Activated naive CD4-positive, alpha-beta T cell treated with anti-CD3 and anti-CD28 coated beads, Interleukin-2, amount 50 U/mL, for 72 hours (primary cell): ENCODE data around the gene CST1. TPM values are rescaled to one million over a fixed set of nuclear protein-coding genes. Genes with fewer than 3 reads are reported as not detected.
"Not testable (repeated sequence)": the region's sequence is repeated elsewhere in the genome, so short reads cannot be mapped to it uniquely, and the experiment has no call there.

Source experiments
- ATAC-seq, 2 donors: fragments of 150-1000 bp; cut with Tn5 transposase; 2 replicates each; pipeline ENCODE4 v1.10.0; 2021; ENCODE audit warnings: mild to moderate bottlenecking in 2 of 2, moderate library complexity in 2 of 2
- DNase-seq, 2 donors: peaks; one replicate each; pipeline ENCODE4 v3.0.0; 2021 to 2022; ENCODE audit warnings: low spot score in 2 of 2
- H3K27ac Mint-ChIP-seq, 2 donors: one replicate each; pipeline ENCODE4 v1.8.0; 2022; ENCODE audit warnings: mild to moderate bottlenecking in 2 of 2, mixed read lengths in 2 of 2
- H3K36me3 Mint-ChIP-seq, 2 donors: one replicate each; pipeline ENCODE4 v1.8.0; 2022; ENCODE audit warnings: mixed read lengths in 2 of 2
- H3K9me3 Mint-ChIP-seq, 2 donors: one replicate each; pipeline ENCODE4 v1.8.0; 2022; ENCODE audit warnings: mixed read lengths in 2 of 2
- total RNA-seq, 2 donors: library from RNA; stranded (reverse); gene quantifications; one replicate each; pipeline ENCODE4 v1.2.3, GENCODE V29; 2022

Gene CST1
- total RNA-seq, 2 donors from 2014 or later = not detected

GRCh38 chr20:23735391-23735790, 15.3 kb downstream of the CST1 start:
- not testable (repeated sequence) for H3K27ac Mint-ChIP-seq, H3K9me3 Mint-ChIP-seq, DNase-seq, ATAC-seq, H3K36me3 Mint-ChIP-seq

- H3K27ac Mint-ChIP-seq, ATAC-seq, H3K9me3 Mint-ChIP-seq, DNase-seq, H3K36me3 Mint-ChIP-seq: not testable (repeated sequence)
Measured at GRCh38 chr20:23734949-23735348, 15.8 kb downstream of the CST1 start.

GRCh38 chr20:23734440-23734839, 16.3 kb downstream of the CST1 start:
- not testable (repeated sequence) for H3K9me3 Mint-ChIP-seq, H3K36me3 Mint-ChIP-seq, ATAC-seq, DNase-seq, H3K27ac Mint-ChIP-seq

GRCh38 chr20:23727016-23727415, 23.7 kb downstream of the CST1 start:
- no peaks in the 10 kb centered on the region for H3K9me3 Mint-ChIP-seq
- DNase-seq = no peak

GRCh38 chr20:23725102-23725501, 25.6 kb downstream of the CST1 start:
- ATAC-seq = no peak
- H3K27ac Mint-ChIP-seq = no peak overlapping the region
- no peaks in the 10 kb centered on the region for H3K36me3 Mint-ChIP-seq
- no peaks in the 10 kb centered on the region for H3K9me3 Mint-ChIP-seq
- no peak for DNase-seq

More at GRCh38 chr20:23727016-23727415, 23.7 kb downstream of the CST1 start:
- H3K36me3 Mint-ChIP-seq = no peaks in the 10 kb centered on the region
- H3K27ac Mint-ChIP-seq = no peak overlapping the region
- ATAC-seq = no peak

GRCh38 chr20:23723659-23724307, 27.0 kb downstream of the CST1 start:
- not testable (repeated sequence) for H3K27ac Mint-ChIP-seq, H3K9me3 Mint-ChIP-seq, H3K36me3 Mint-ChIP-seq
- DNase-seq = peak in 1 of 2 donors; percentile 15
- peak; percentile 47 to 64 for ATAC-seq

- not testable (repeated sequence) for H3K36me3 Mint-ChIP-seq, H3K27ac Mint-ChIP-seq, DNase-seq
Measured at GRCh38 chr20:23722851-23723250, 27.9 kb downstream of the CST1 start.

GRCh38 chr20:23721962-23722361, 28.8 kb downstream of the CST1 start:
- no peak for ATAC-seq

More at GRCh38 chr20:23722851-23723250, 27.9 kb downstream of the CST1 start:
- H3K9me3 Mint-ChIP-seq, ATAC-seq: not testable (repeated sequence)

GRCh38 chr20:23719351-23719750, 31.4 kb downstream of the CST1 start:
- not testable (repeated sequence) for H3K9me3 Mint-ChIP-seq, H3K36me3 Mint-ChIP-seq, ATAC-seq, DNase-seq, H3K27ac Mint-ChIP-seq

More at GRCh38 chr20:23721962-23722361, 28.8 kb downstream of the CST1 start:
- Mint-ChIP-seq H3K36me3 (no peaks in the 10 kb centered on the region), H3K9me3 (no peaks in the 10 kb centered on the region), H3K27ac (no peak overlapping the region)
- DNase-seq = no peak

GRCh38 chr20:23711778-23712177, 39.0 kb downstream of the CST1 start:
- not testable (repeated sequence) for H3K9me3 Mint-ChIP-seq, H3K27ac Mint-ChIP-seq, DNase-seq, H3K36me3 Mint-ChIP-seq, ATAC-seq

- no peak overlapping the region for H3K27ac Mint-ChIP-seq
- no peaks in the 10 kb centered on the region for H3K36me3 Mint-ChIP-seq
- no peaks in the 10 kb centered on the region for H3K9me3 Mint-ChIP-seq
- DNase-seq (no peak), ATAC-seq (no peak)
Measured at GRCh38 chr20:23710771-23711170, 40.0 kb downstream of the CST1 start.

- no peak for ATAC-seq
- Mint-ChIP-seq H3K9me3 (no peaks in the 10 kb centered on the region), H3K27ac (no peak overlapping the region), H3K36me3 (no peaks in the 10 kb centered on the region)
- DNase-seq = no peak
Measured at GRCh38 chr20:23705895-23706294, 44.8 kb downstream of the CST1 start.

- no peaks in the 10 kb centered on the region for H3K9me3 Mint-ChIP-seq
- DNase-seq (no peak), ATAC-seq (no peak)
- no peak overlapping the region for H3K27ac Mint-ChIP-seq
- H3K36me3 Mint-ChIP-seq = no peaks in the 10 kb centered on the region
Measured at GRCh38 chr20:23702021-23702420, 48.7 kb downstream of the CST1 start.

- DNase-seq = no peak
- Mint-ChIP-seq H3K36me3 (no peaks in the 10 kb centered on the region), H3K27ac (no peak overlapping the region), H3K9me3 (no peaks in the 10 kb centered on the region)
- no peak for ATAC-seq
Measured at GRCh38 chr20:23700931-23701330, 49.8 kb downstream of the CST1 start.

GRCh38 chr20:23697947-23698346, 52.8 kb downstream of the CST1 start:
- no peak for ATAC-seq
- Mint-ChIP-seq H3K27ac (no peak overlapping the region), H3K9me3 (no peaks in the 10 kb centered on the region), H3K36me3 (no peaks in the 10 kb centered on the region)
- DNase-seq = no peak
